ELR (cell line): Measurements from ENCODE around the gene SDK2.

Source experiments
- DNase-seq: peaks from one replicate; pipeline ENCODE4 v3.0.0-alpha.2; 2015; ENCODE audit warnings: low read depth

Gene SDK2

DNA sequence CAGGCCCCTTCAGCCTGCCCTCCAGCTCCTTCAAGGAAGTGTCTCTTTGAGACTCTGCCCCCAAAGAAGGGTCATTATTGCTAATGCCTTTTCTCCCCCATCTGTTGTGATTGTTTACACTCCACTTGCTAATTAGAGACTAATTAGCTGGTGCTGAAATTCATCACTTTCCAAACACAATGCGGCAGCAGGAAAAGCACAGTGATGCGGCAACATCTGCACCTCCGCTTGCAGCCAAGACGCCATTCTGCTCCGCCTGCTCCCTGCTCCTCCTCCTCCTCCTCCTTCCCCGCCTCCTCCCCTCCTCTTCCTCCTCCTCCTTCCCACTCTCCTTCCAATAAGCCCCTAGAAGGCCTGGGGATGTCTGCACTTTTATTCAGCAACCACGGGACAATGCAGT, 110.5 kb downstream of the SDK2 start:
- no peak for DNase-seq

DNA sequence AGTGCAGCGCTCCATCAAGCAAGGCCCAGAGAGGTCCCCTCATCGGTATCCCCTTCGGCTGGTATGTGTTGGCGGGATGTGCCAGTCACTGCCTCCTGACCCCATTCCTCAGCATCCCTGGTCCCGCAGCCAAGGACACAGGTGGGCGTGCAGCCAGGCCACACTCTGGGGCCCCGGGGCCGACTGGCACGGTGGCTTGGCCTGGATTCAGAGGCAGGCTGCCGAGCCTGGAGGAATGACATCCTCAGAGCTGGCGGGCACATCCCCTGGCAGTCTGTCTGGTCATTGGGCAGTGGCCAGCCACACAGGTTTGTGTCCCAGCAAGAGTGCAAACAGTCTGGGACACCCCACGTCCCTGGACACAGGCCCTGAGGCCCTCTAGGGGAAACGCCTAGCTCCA, 111.1 kb downstream of the SDK2 start:
- DNase-seq = no peak

DNA sequence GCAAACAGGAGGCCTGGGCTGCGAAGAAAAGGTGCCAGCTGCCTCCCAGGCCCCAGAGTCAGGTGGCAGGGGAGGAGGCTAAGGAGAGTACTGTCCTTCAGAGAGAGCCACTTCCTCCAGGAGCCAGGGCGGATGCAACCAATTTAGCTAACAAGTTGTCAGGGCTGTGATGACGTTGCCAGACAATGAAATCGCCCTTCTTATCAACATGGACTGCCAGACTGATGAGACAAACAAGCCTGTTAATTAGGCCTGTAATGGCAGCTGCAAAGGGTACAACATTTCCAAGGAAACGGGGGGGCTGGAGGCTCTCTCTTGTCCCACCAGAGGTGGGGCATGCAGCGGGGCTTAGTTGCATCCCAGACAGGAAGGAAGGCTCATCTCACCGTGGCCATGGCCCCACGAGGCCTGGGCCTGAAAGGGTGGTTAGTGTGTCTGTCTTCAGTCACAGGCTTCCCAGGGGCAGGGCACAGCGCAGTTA, 111.8 kb downstream of the SDK2 start:
- DNase-seq = no peak

DNA sequence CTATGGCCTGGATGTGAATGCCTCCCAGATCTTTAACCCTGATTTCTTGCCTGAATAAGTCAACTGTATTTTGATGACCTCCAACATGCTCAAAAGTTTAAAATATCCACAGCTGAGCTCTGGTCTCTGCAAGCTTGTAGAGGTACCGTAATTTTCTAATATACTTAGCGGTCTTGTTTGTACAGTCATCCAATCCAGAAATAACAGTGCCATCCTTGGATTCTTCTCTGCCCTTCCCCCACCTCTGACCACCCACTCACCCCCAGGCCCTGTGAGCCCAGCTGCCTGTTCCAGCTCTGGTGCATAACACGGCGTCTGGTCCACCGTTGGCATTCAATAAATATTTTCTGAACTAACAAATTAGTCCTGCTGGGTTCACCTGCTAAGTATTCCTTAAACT, 113.1 kb downstream of the SDK2 start:
- DNase-seq = no peak

DNA sequence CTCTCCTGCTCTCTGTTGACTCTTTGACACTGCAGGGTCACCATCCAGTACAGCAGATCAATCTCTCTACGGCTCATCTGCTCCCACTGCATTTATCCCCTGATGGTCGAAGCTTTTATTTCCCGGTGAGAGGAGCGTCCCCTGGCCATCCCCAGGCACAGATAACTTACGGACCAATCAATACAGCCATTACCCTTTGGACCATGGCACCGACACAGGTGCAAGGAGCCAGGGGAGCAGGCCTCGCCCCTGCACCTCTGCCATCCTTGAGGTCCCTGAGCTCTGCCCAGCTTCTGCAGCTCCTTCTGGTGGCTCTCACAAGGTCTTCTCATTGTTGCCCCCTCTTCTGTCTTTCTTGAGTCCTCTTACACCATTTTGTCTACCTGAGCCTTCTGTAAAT, 115.6 kb downstream of the SDK2 start:
- DNase-seq = no peak

DNA sequence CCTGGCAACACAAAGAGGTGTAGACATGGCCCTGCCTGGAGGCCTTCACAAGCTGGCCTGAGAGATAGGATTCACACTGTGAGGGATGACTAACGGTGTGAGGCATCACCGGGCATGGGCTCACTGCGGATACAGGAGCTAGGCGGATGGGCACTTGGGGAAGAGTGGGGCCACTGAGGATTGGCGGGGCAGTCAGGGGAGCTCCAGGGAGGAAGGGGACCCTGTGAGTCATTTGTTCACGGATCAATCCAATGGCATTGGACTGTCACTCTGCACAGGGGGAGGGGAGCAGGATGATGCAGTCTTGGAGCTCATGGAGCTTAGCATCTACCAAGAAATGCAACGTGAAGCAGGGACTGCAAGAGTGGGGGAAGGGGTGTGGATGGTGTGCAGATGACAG, 117.3 kb downstream of the SDK2 start:
- DNase-seq = no peak

DNA sequence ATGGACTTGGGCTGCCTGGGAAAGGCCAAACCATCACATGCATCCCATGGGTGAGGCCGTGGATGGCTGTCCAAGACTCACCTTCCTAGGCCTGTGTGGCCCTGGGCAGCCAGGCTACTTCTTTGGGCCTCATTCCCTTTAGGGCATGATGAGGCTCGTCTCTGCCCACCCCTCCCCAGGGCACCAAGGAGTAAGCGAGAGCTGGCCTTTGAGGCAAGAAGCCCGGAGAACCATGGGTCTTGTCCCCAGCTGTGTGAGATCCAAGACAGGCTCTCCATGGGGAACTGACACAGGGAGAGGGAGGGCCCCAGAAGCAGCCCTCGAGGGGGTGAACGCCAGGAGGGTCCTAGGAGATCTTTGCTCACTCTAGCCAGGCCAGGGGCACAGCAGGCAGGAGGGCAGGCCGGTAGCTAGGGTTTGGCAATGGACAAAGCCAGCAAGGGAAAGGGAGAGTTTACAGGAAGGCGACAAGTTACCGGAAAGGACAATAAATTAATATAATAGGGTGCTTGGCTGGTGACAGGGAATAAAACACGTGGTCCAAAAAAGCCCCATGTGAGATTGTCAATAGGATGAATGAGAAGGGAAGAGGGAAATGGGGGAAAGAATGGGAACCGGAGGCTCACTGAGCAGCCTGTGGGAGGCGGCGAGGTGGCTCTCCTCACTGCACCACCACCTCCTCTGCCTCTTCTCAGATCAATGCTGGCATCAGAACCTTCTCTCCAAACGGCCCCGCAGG, 119.1 kb downstream of the SDK2 start:
- DNase-seq = no peak

DNA sequence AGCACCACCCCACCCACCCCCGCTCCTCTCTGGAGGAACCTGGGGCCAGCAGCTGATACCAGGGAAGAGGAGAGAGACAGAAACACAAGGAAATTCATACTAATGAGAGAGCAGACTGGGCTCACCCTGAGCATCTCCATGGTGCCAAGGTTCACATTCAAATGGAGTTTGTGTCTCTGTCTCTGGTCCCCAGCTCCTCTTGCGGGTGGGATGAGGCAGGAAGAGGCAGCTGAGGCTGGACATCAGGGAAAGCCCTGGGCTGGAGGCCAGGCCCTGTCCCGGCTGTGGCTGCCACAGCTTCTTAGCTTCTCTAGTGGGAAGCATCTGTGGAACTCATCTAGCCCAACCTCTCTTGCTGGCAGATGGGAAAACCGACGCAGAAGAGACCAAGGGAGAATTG, 121.5 kb downstream of the SDK2 start:
- no peak for DNase-seq

DNA sequence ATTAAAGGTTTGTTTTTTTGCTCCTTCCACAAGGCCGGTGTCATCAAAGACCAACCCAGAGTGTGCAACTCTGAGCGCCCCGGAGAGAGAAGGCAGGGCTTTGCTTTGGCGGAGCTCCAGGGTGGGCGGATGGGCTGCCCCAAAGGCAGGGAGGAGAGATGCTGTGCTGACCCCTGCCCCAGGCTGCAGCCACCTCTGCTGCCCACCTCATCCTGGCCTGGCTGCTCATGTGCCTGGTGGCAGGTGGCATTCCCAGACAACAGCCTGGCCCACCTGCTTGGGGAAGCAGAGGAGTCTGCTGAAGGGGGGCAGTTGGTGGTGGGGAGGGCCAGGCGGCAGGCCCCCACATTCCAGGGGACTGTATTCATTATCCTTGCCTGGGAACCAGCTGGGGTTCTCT, 122.1 kb downstream of the SDK2 start:
- no peak for DNase-seq

DNA sequence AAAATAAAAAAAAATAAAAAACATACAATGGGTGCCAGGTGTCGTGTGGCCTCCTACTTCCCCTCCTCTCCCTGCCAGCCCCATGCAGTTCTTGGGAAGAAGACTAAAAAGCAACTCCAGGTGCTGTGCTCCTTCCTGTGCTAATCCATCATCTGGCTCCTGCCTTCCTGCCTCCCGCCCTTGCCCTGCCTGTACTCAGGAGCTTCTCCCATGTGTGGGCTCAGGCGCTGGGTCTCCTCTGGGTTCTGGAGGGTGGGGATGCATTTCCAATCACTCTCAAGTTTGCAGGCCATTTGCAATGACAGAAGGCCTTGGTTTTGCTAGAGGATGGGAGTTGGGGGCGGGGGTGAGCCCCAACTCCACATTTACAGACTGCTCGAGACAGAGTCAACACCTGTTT, 122.9 kb downstream of the SDK2 start:
- no peak for DNase-seq

DNA sequence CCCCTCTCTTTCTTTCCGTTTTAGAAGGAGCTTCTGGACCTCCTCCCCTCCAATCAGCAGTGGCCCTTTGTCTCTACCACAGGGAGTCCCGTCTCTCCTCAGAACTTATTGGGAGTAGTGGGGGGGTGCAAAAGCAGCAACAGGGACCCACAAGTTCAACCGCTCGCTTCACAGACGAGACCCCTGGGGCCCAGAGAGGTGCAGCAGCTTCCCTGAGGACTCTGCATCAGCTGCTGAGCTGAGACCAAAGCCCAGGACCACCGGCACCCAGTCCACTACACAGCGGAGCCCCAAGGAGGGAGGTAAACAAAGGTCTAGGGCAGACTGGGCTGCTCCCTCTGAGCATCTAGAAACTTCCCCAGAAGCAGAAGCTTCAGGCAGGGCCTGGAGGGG, 123.9 kb downstream of the SDK2 start:
- DNase-seq = no peak

DNA sequence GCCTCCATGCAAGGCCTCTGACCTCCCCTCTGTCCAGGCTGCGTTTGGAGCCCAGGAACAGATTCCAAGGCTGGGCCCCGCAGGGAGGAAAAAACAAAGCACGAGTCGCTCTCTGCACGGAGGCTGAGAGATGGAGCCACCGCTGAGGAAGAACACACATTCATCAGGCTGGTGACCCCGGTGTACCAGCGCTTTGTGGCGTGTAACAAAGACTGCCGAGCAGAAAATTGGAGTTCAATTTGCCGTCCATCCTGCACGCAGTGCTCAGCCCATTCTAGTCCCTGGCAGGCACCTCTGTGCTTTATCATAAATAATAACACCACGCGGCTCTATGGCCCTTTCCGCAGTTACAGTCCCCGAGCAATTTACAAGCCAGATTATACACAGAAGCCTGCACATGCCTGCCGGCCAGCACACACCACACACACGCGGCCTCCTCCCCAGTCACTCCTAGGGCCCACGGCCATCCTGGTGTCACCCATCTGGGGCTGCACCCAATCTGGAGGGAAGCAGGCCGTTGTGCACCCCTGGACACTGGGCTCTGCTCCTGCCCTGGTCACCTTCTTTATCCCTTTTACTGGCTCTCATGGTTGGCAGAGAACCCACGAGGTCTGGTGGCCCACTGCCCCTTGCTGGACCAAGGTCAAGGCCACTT, 124.4 kb downstream of the SDK2 start:
- no peak for DNase-seq

DNA sequence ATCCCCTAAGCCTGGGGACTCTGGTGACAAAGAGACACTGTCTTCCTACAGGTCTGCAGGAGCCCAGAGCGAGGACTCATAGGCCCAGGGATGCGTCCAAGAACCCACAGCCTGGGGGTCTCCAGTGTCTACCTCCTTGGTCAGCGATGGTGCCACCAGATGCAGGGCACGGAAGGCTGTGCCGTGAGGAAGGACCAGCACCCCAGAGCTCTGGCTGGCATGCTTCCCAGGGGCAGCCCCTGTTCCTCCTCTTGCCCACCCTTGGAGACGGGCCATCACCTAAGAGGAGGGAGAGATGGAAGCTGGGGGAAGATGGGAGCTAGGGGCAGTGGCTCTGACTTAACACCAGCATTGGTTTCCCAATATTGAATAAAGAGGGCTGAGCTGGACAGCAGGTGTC, 125.2 kb downstream of the SDK2 start:
- no peak for DNase-seq

DNA sequence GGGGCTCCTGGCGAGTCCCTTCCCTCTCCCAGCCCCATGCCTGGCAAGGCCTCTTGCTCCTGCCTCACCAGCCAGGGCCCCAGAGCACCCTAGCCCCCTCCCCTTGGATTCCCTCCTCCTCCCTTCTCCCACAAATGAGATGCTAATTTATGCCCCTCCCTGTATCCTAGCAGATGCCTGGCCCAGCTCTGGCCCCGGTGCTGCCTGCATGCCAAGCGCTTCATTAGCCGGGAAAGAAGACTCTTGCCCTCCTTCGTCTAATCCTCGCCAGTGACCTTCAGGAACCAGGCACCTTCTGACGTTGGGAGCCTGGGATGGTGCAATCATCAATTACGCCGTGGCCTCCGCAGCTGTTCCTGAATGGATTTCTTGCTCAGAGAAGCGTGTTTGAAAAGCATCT, 127.8 kb downstream of the SDK2 start:
- no peak for DNase-seq

DNA sequence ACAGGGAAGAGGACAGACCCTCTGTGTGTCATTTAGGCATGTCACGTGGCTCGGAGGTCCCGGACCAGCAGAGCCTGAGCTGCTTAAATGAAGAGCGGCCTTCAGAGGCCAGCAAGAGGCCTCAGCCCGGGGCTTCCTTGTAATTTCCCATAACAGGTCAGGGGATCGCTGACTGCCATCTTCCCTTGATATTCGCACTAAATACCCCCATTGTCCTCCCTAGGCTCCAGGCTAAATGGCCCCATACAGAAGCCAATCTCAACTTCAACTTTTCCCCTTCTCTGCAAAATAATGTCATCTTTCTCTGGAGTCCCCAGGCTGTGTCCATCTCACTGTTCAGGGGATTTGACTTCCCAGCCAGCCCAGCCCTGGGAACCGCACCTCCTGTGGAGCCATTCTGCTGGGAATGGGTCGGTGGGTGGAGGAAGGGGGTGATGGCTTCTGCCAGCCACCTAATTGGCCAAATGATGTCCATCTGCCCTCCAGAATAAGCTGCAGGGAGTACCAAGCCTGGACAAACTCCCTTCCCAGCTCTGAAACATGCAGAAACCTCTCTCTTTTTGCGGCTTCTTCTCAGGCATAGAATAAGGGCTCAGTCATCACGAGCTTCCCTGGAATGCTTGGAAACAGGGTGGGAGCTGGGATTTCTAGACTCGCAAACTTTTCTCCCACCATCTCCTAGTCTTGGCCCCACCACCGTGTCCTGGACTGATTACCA, 129.9 kb downstream of the SDK2 start:
- DNase-seq = no peak

DNA sequence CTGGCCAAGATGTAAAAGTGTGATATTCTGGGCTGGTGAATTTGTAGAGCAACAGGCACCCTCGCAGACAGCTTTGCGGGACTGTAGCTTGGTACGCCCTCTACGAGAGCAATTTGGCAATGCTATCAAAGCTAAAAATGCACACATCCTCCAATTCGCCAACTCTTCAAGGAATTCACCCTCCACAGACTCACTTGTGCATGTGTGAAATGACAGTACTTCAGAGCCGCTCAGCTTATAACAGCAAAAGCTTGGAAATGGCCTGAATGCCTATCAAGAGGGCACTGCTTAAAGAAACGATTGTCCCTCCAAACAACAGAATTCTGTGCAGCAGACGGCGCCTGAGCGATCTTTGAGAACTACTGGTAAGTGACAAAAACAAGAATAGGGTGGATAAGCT, 130.8 kb downstream of the SDK2 start:
- no peak for DNase-seq

DNA sequence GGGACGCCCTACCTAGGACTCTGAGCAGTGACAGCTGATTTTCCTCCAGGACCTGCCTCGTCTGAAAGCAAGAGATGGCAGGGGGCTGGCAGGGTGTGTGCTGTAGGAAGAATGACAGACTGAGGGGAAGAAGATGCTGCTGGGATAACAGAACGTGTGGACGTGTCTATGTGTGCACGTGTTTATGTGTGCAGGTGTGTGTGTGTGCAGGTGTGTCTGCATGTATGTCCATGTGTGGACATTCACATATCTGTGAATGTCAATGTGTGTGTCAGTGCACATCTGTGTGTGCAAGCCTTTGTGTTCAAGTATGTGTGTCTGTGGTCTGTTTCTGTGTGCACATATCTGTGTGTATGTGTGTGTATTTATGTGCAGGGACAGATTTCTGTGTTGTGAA, 132.5 kb downstream of the SDK2 start:
- DNase-seq = no peak

DNA sequence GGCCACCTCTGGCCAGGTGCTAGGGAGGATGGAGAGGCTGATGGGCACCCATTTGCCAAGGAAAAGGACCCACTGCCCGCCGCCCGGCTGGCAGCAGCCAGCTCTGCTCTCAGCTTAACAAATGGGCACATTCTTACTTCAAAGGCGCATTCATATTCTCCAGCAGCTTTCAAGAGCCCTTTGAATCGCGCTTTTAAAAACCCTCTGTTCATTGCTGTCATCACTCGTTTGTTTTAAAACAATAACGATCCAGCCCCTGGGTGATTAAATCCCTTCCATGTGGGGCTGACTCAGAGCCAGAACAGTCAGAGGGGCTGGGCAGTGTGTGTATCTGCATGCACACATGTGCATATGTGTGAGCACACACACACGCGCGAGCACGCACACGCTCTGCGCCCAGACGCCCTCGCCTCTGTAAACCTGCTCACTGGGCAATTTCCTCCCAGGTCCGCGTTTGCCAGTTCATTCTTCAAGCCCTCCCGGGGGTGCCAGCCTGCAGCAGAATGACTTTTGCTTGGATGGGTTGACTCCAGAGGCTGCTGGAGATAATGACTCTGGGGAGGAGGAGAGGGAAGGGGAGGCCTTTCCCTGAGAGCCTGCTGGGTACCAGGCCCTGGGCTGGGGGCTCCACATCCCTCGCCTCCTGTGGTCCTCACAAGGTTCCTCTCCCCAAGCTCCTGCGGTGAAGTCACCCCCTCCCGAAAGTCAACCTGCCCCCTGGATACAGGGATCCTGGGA, 133.1 kb downstream of the SDK2 start:
- DNase-seq = no peak

DNA sequence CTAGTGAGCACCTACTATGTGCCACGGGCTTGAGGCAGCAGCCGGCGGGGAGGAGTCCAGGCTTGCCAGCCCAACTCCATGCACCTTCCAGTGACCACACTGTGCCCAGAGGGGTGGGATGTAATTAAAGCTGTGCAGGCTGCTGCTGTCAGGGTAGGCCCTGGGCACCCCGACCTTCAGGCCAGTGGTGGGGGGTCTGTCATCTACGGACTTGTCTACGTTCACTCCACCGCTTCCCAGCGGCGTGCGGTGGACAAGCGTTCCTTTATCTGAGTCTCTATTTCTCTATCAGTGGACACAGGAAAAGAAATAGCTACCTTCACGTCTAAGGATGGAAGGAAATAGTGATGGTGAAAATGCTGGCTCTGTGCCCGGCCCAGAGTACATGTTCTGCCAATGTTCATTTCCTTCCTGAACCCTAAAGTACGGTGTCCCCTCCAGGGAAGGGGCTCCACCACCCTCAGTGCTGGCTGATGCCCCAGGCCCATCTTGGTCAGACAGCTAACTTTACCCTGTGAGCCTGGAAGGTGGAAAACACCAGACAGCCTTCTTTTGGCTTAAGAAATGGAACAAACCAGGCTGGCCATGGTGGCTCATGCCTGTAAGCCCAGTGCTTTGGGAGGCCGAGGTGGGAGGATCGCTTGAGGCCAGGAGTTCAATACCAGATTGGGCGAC, 135.2 kb downstream of the SDK2 start:
- no peak for DNase-seq

DNA sequence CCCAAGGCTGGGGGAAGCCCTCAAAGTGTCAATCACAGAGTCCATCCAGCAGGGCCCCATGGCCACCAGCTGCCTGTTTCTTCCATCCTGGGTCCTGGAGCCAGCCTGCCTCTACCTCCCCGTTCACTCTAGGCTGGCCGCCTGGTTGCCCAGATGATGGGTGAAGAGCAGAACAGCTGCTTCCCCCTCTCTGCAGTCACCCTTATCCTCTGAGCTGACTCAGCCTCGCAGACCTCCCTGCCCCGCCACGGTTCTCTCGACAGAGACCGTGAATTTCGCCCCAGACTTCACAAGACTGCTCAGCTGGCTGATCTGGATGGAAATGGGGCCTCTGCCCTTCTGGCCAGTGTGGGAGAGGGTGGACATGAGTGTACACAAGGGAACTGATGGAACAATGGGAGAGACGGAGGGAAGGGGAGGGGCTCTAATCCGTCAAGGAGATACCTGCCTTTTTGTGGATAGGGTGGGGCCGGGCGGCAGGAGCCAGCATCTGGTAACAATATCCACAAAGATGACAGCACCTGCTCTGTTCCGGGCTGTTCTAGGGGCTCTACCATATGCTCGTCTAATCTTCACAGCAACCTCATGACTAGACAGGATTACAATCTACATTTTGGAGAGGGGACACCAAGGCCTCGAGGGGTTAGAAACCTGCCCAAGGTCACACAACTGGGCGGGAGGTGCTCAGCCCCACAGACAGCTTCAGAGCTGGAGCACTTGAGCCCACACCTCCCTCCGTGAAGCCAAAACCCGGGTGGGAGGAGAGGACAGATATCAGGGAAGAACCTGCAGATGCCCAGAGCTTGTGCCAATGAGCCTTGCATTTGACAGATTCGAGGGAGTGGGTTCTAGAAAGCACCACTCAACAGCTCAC, 136.0 kb downstream of the SDK2 start:
- no peak for DNase-seq
